H9 (cell line): ENCODE results near the gene FBXO38. TPM values are rescaled to one million over a fixed set of nuclear protein-coding genes. Genes with fewer than 3 reads are reported as not detected.

Source experiments
- DNase-seq: peaks from one replicate; pipeline ENCODE4 v3.0.0-alpha.2; 2017
- H2AFZ ChIP-seq: one replicate; pipeline ENCODE4 v1.6.1; 2013; ENCODE audit warnings: mild to moderate bottlenecking, low read length, control low read depth, moderate library complexity
- H2AK5ac ChIP-seq: 2 replicates; pipeline ENCODE4 v1.6.1; 2013; ENCODE audit warnings: low read length, control low read depth, mixed read lengths; ENCODE audit not compliant: insufficient read length
- H2BK120ac ChIP-seq: one replicate; pipeline ENCODE4 v1.6.1; 2013; ENCODE audit warnings: low read depth, mild to moderate bottlenecking, low read length, control low read depth, inconsistent platforms; ENCODE audit not compliant: poor library complexity, severe bottlenecking
- H2BK12ac ChIP-seq: 2 replicates; pipeline ENCODE4 v1.6.1; 2013; ENCODE audit warnings: low read length, control low read depth, mixed read lengths, low read depth; ENCODE audit not compliant: insufficient read length
- H2BK15ac ChIP-seq: 2 replicates; pipeline ENCODE4 v1.6.1; 2013; ENCODE audit warnings: low read depth, low read length, control low read depth
- H2BK20ac ChIP-seq: one replicate; pipeline ENCODE4 v1.6.1; 2013; ENCODE audit warnings: low read depth, mild to moderate bottlenecking, low read length, control low read depth, inconsistent platforms; ENCODE audit not compliant: poor library complexity, severe bottlenecking
- H2BK5ac ChIP-seq: 2 replicates; pipeline ENCODE4 v1.6.1; 2013; ENCODE audit warnings: low read length, control low read depth, mixed read lengths; ENCODE audit not compliant: insufficient read length
- H3K14ac ChIP-seq: 2 replicates; pipeline ENCODE4 v1.6.1; 2013; ENCODE audit warnings: low read length, control low read depth; ENCODE audit not compliant: insufficient read depth
- H3K18ac ChIP-seq: 2 replicates; pipeline ENCODE4 v1.6.1; 2013; ENCODE audit warnings: low read depth, mild to moderate bottlenecking, mixed read lengths, low read length, control low read depth; ENCODE audit not compliant: insufficient read length
- H3K23ac ChIP-seq: 2 replicates; pipeline ENCODE4 v1.6.1; 2013; ENCODE audit warnings: low read length, control low read depth, mixed read lengths, low read depth; ENCODE audit not compliant: insufficient read length
- H3K23me2 ChIP-seq: 2 replicates; pipeline ENCODE4 v1.6.1; 2013; ENCODE audit warnings: low read depth, mild to moderate bottlenecking, mixed read lengths, low read length, control low read depth; ENCODE audit not compliant: insufficient read length, poor library complexity, severe bottlenecking
- H3K27ac ChIP-seq: 2 replicates; pipeline ENCODE4 v1.5.1; 2013; ENCODE audit warnings: low read length, control low read depth, mixed read lengths, low read depth; ENCODE audit not compliant: insufficient read length
- H3K27me3 ChIP-seq: 2 replicates; pipeline ENCODE4 v1.6.1; 2013; ENCODE audit warnings: low read length, control low read depth, inconsistent platforms; ENCODE audit not compliant: insufficient read depth
- H3K4ac ChIP-seq: 2 replicates; pipeline ENCODE4 v1.6.1; 2013; ENCODE audit warnings: low read depth, mild to moderate bottlenecking, control low read depth, inconsistent platforms, low read length, moderate library complexity
- H3K4me1 ChIP-seq: 2 replicates; pipeline ENCODE4 v1.6.1; 2013; ENCODE audit warnings: low read length, control low read depth, inconsistent platforms; ENCODE audit not compliant: insufficient read depth
- H3K4me2 ChIP-seq: 2 replicates; pipeline ENCODE4 v1.6.1; 2013; ENCODE audit warnings: low read length, control low read depth, mixed read lengths; ENCODE audit not compliant: insufficient read length, insufficient read depth
- H3K56ac ChIP-seq: 2 replicates; pipeline ENCODE4 v1.6.1; 2013; ENCODE audit warnings: low read depth, mild to moderate bottlenecking, mixed read lengths, low read length, control low read depth; ENCODE audit not compliant: insufficient read length
- H3K79me1 ChIP-seq: 2 replicates; pipeline ENCODE4 v1.6.1; 2013; ENCODE audit warnings: low read depth, mild to moderate bottlenecking, moderate library complexity, low read length, control low read depth, inconsistent platforms; ENCODE audit not compliant: insufficient read depth, poor library complexity, severe bottlenecking
- H3K79me2 ChIP-seq: 2 replicates; pipeline ENCODE4 v1.6.1; 2013; ENCODE audit warnings: low read length, control low read depth, inconsistent platforms; ENCODE audit not compliant: insufficient read depth
- H3K9ac ChIP-seq: 2 replicates; pipeline ENCODE4 v1.6.1; 2013; ENCODE audit warnings: low read length, control low read depth, mixed read lengths; ENCODE audit not compliant: insufficient read length; ENCODE audit errors: extremely low read depth
- H3K9me3 ChIP-seq: one replicate; pipeline ENCODE4 v1.6.1; 2013; ENCODE audit warnings: low read depth, low read length, inconsistent platforms; ENCODE audit not compliant: control insufficient read depth
- H3T11ph ChIP-seq: one replicate; pipeline ENCODE4 v1.6.1; 2013; ENCODE audit warnings: mild to moderate bottlenecking, low read length, control low read depth, inconsistent platforms
- H4K20me1 ChIP-seq: one replicate; pipeline ENCODE4 v1.6.1; 2013; ENCODE audit not compliant: control insufficient read depth, insufficient read length, insufficient read depth
- H4K5ac ChIP-seq: 2 replicates; pipeline ENCODE4 v1.6.1; 2013; ENCODE audit warnings: low read depth, mild to moderate bottlenecking, mixed read lengths, low read length, control low read depth; ENCODE audit not compliant: insufficient read length
- H4K8ac ChIP-seq: replicated peaks from 2 replicates; pipeline ENCODE4 v1.6.1; 2013; ENCODE audit warnings: low read length, control low read depth, mixed read lengths, low read depth; ENCODE audit not compliant: insufficient read length
- H4K91ac ChIP-seq: 2 replicates; pipeline ENCODE4 v1.6.1; 2013; ENCODE audit warnings: low read depth, mild to moderate bottlenecking, moderate library complexity, mixed read lengths, low read length, control low read depth; ENCODE audit not compliant: insufficient read length
- H3K27ac Mint-ChIP-seq, 3 experiments: 2 replicates in 2 of 3; 3 replicates in 1 of 3; pipeline ENCODE4 v1.8.0; 2020 to 2021; ENCODE audit warnings: mixed read lengths in 3 of 3, mild to moderate bottlenecking in 1 of 3, moderate library complexity in 1 of 3
- H3K27me3 Mint-ChIP-seq: 2 replicates; pipeline ENCODE4 v1.8.0; 2021; ENCODE audit warnings: low read depth, mild to moderate bottlenecking, moderate library complexity, mixed read lengths
- H3K36me3 Mint-ChIP-seq, 3 experiments: 2 replicates in 2 of 3; 3 replicates in 1 of 3; pipeline ENCODE4 v1.8.0; 2020 to 2021; ENCODE audit warnings: low read depth in 3 of 3, mixed read lengths in 3 of 3; ENCODE audit not compliant: insufficient read depth in 1 of 3
- H3K4me1 Mint-ChIP-seq, 2 experiments: 2 replicates each; pipeline ENCODE4 v1.8.0; 2020; ENCODE audit warnings: mixed read lengths in 2 of 2
- H3K4me3 Mint-ChIP-seq, 2 experiments: 2 replicates in 1 of 2; 3 replicates in 1 of 2; pipeline ENCODE4 v1.8.0; 2020 to 2021; ENCODE audit warnings: mild to moderate bottlenecking in 2 of 2, mixed read lengths in 2 of 2, moderate library complexity in 1 of 2
- H3K9me3 Mint-ChIP-seq, 2 experiments: 2 replicates in 1 of 2; 3 replicates in 1 of 2; pipeline ENCODE4 v1.8.0; 2020; ENCODE audit warnings: mild to moderate bottlenecking in 2 of 2, mixed read lengths in 2 of 2, moderate library complexity in 1 of 2
- WGBS: extraction: QIAGEN DNeasy Blood & Tissue Kit; methylation state at CpG from one replicate; pipeline ENCODE4 v1.1.7; 2013; ENCODE audit warnings: missing lambda C conversion rate, low lambda C conversion rate, mixed read lengths; ENCODE audit not compliant: insufficient read length; ENCODE audit errors: extremely low coverage; 5-methylcytosine and 5-hydroxymethylcytosine counted together
- total RNA-seq: library from RNA; stranded (reverse); gene quantifications from 2 replicates; pipeline ENCODE4 v1.2.1, GENCODE V29; 2021
- TF ChIP-seq, protein P1 (sequence below): fragments of 200-600 bp; sonication (generic); conservative IDR thresholded peaks from 3 replicates; pipeline ENCODE4 v1.8.0; 2021; ENCODE audit warnings: antibody characterized with exemption, mild to moderate bottlenecking

Gene FBXO38
- total RNA-seq, 1 experiment from 2014 or later = 34.6 TPM

DNA sequence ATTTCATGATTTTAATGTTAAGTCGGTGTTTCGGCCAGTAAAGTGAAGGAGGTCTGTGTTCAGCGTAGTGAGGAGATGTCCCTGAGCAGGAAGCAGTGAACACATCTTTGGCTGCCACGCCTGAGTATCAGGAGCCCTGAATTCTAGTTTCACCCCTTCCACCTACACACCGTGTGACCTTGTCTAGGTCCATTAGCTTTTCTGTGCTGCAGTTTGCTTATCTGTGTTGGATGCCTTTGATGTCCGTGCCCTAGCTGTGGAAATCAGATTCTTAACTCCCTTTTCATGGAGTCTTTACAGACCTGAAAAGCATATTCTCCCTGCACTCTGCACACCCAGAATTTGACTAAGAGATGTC, 601 bp downstream of the FBXO38 start:
- no peak overlapping the region for H2BK12ac ChIP-seq
- H3K23me2 ChIP-seq = peaks cover 4% of the 10 kb centered on the region
- H4K8ac ChIP-seq = no peak overlapping the region
- H2BK5ac ChIP-seq = no peak overlapping the region
- no peak overlapping the region for H2BK15ac ChIP-seq
- no peak overlapping the region for H2AFZ ChIP-seq
- no CpG with 5 or more reads among the region's 6 CpGs for WGBS
- no peak overlapping the region for H2AK5ac ChIP-seq
- peaks cover 25 to 31% of the 10 kb centered on the region in 2 experiments for H3K4me1 Mint-ChIP-seq
- TF ChIP-seq, protein P1, sequence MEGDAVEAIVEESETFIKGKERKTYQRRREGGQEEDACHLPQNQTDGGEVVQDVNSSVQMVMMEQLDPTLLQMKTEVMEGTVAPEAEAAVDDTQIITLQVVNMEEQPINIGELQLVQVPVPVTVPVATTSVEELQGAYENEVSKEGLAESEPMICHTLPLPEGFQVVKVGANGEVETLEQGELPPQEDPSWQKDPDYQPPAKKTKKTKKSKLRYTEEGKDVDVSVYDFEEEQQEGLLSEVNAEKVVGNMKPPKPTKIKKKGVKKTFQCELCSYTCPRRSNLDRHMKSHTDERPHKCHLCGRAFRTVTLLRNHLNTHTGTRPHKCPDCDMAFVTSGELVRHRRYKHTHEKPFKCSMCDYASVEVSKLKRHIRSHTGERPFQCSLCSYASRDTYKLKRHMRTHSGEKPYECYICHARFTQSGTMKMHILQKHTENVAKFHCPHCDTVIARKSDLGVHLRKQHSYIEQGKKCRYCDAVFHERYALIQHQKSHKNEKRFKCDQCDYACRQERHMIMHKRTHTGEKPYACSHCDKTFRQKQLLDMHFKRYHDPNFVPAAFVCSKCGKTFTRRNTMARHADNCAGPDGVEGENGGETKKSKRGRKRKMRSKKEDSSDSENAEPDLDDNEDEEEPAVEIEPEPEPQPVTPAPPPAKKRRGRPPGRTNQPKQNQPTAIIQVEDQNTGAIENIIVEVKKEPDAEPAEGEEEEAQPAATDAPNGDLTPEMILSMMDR = no peak
- no peaks in the 10 kb centered on the region for H3K27me3 ChIP-seq
- no peak overlapping the region for H2BK120ac ChIP-seq
- peak overlapping the region; percentile 67 to 99 (median 98) for H3K27ac Mint-ChIP-seq
- H3K4me1 ChIP-seq = no peaks in the 10 kb centered on the region
- no peak overlapping the region for H4K91ac ChIP-seq
- no peaks in the 10 kb centered on the region for H4K20me1 ChIP-seq
- peak overlapping the region; percentile 83 for H3K18ac ChIP-seq
- no peak for DNase-seq
- peak overlapping the region; percentile 88 to 95 for H3K4me3 Mint-ChIP-seq
- peaks cover 12% of the 10 kb centered on the region; the same call in 1 of the 2 replicates for H3K79me2 ChIP-seq
- peak overlapping the region; percentile 87 for H3K4me2 ChIP-seq
- no peak overlapping the region for H3K4ac ChIP-seq
- peak overlapping the region; percentile 88; the same call in 1 of the 2 replicates for H3K14ac ChIP-seq
- H3K9me3 Mint-ChIP-seq = no peaks in the 10 kb centered on the region
- peaks cover 0 to 13% (median 4%) of the 10 kb centered on the region in 3 experiments; a peak in 4 of 7 replicates for H3K36me3 Mint-ChIP-seq
- H3K27me3 Mint-ChIP-seq = no peaks in the 10 kb centered on the region
- no peaks in the 10 kb centered on the region for H3K9me3 ChIP-seq
- H3K23ac ChIP-seq = no peak overlapping the region
- no peak overlapping the region for H3K56ac ChIP-seq
- peaks cover under 1% of the 10 kb centered on the region for H3K79me1 ChIP-seq
- H4K5ac ChIP-seq = no peak overlapping the region
- peak overlapping the region; percentile 77 for H3K9ac ChIP-seq
- no peak overlapping the region for H3K27ac ChIP-seq
- H3T11ph ChIP-seq = no peak overlapping the region
- H2BK20ac ChIP-seq = no peak overlapping the region
